SIG-M5 treated with dmso at 0.1 percent for 504 hours (cell line): ENCODE results near the gene STT3A.
"Not testable (repeated sequence)": the region's sequence is repeated elsewhere in the genome, so short reads cannot be mapped to it uniquely, and the experiment has no call there.

Experiments used
- DNase-seq: peaks from one replicate; lab custom pipeline; 2025; ENCODE audit not compliant: unreplicated experiment; lab: John Stamatoyannopoulos, UW

STT3A gene

DNA sequence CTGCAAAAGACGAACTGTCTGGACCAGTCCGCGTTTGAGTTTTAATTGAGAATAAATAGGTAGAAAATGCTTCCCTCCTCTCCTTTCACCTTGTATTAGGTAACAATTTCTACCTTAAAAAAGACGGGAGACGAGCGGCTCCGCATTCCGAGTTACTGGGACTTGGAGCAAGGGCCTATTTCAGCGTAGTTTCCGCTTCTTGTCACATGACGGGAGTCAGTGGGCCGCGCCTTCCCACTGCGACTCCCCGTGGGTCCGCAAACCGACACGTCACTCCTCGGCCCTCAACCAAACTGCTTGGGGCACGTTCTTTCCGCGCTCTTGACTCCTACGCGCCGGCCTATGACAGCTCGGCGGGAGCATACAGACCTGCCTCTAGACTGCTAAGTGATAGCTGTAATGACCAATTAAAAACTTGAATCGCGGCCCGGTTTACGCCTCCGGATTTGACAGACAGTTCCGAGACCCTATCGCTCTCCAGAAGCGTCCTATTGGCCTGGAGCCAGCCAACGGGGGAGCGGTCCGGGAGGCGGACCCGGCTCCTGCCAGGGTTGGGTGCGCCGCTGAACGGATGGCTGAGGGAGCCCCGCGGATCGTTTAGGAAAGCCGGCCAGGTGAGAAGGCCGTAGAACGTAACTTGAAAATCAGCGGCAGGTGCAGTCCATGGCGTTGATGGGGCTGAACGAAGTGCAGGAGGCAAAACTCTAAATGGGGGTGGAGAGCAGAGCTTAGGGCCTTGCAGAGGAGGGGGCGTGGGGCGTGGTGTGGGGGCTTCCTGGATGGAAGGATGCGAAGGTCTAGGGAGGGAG is at the start of gene STT3A:
Gene STT3A, plus strand, starts transcription at position 548 of the 809 bp plus-strand sequence. CDS start 3,064 bp downstream, outside the sequence.
- DNase-seq: peak; percentile 99

- DNase-seq: no peak
Observed at GRCh38 chr11:125550780-125551179, 41.9 kb upstream of the STT3A start.

DNA sequence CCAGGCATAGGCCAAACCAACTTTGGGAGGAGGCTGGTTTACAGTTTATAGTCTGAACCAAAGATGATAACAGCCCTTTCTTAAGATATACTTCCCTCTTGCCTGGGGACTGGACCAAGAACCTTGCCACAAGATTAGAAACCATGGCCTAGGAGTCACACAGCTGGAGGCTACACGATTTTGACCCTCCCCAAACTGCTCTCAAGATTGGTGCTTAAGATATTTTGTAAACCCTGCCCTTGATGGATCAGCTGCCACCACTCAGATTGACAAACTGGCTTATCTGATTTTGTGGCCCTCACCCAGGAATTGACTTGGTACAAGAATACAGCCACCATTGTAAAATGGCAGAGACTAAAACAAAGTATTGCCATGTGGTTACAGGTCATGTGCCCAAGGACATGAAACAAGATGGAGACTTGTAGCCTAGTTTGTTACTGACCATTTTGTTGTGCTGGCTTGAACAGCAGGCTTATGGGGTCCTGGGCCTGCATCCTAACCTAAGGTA is 40.8 kb upstream of the STT3A start:
- DNase-seq: no peak

DNA sequence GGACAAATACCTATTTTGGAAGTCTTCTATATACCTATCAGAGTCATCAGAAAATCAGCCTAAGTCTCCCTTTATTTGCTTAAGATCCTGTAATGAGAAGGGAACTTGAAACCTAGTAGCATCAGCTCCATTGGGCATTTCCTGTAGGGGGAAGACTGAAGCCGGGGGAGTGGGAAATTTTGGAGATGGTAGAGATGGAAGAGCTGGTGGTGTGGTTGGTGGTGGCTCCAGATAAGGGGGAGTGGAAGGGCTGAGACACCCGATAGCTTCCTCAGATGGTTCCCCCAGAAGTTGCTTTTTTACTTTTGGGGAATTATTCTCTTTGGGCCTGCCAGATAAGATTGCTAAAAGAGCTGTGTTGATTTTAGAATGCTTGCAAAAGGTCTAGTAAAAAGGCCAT is 39.7 kb upstream of the STT3A start:
- DNase-seq: no peak

- no peak for DNase-seq
Observed at GRCh38 chr11:125553357-125553756, 39.3 kb upstream of the STT3A start.

- DNase-seq: no peak
Observed at GRCh38 chr11:125554038-125554437, 38.6 kb upstream of the STT3A start.

DNA sequence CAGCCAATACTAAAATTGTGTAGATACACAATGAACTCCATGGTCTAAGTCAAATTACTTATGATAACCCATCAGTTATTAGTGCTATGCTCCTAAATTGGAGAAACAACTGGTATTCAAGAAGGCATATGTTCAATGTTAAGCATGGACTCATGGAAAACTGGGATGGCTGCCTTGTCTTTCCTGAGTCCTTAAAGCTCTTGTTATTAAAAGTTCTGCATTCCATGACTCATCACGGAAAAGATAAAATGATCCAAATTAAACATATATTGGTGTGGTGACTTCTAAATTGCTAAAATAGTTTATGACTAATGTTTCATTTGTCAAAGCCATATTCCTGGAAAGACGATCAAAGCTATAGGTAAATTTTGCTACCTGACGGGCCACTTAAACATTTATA is 32.8 kb upstream of the STT3A start:
- no peak for DNase-seq

DNA sequence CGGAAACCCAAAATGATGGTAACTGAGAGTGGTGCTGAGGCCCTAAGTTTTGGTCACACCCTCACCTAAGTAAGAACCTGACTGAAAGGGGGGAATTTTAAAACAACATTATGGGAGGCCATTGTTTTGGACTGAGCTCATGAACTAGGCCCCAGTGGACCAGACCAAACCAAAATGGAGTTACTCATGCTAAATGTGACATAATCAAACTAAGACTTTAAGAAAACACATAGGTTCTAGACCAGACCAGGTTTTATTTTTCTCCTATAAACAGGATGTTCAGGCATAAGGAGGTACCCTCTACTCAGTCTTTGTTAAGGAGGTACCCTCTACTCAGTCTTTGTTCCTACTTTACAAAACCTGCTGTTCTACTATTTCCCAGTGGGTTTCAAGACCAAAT is 30.7 kb upstream of the STT3A start:
- no peak for DNase-seq

GRCh38 chr11:125562430-125562829 is 30.2 kb upstream of the STT3A start:
- DNase-seq: no peak

DNA sequence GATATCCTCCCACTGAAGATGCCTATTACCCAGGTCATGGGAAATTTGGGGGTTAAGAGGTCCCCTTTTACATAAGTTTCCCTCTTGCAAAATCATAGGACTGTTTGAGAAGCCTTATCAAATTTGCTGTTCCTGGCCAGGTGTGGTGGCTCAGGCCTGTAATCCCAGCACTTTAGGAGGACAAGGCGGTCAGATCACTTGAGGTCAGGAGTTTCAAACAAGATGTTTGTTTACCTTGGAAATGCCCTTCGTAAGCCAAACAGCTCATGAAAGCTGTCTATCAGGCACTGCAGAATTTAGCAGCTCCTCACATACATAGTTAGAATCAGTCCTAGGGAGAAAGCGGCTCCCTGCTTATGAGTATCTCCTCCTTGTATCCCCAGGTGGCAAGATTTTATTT is 28.3 kb upstream of the STT3A start:
- no peak for DNase-seq

GRCh38 chr11:125566235-125566634 is 26.4 kb upstream of the STT3A start:
- DNase-seq: no peak

GRCh38 chr11:125568970-125569914 is 23.4 kb upstream of the STT3A start, which contains the start of gene EI24:
TSS of gene EI24 (plus strand) at chr11:125569477. CDS start at chr11:125572528, 3,051 bp downstream.
- DNase-seq: peak; percentile 83

DNA sequence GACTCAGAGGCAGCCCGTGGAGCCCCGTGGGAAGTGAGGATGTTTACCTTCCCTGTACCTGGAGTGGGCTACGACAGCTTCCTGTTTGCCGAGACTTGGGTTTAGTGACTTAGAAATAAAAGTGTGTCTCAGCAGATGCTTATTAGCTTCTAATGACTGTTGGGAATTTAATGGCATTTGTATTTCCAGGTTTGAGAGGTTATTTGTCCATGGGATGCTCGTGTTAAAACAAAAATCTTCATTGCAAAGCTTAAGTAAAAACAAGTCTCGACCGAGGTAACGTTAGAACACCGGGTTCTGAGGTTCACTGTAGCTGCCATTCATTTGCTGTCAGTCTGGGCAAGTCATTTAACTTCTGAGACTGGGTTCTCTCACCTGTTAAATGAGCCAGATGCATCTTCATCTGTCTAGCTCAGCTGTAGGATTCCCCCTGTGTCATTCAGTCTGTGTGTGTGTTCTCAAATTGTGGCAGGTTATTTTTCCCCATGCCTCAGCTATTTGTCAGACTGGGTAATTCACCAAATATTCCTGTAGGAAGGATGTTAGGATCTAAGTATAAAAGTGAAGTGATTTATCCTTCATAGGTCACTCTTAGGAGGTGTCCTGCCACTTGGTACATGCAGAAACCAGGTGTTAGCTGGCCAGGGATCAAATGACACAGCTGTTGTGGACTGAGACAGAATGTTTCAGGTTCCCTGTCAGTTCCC is 22.6 kb upstream of the STT3A start:
- DNase-seq: no peak

GRCh38 chr11:125570952-125571351 is 21.7 kb upstream of the STT3A start:
- DNase-seq: no peak

DNA sequence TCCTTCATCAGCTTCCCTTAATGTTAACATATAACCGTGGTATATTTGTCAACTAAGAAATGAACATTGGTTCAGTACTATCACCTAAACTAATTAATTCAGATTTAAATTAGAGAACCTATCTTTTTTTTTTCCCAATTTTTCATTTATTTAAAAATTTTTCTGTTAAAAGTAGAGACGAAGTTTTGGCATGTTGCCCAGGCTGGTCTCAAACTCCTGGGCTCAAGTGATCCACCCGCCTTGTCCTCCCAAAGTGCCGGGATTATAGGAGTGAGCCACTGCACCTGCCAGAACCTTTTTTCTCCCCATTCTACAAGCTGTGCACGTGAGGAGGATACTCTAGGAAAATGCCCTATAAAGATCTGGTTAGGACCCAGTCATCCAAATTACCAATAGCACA is 19.7 kb upstream of the STT3A start:
- no peak for DNase-seq

GRCh38 chr11:125577181-125577580 is 15.5 kb upstream of the STT3A start:
- not testable (repeated sequence) for DNase-seq

- no peak for DNase-seq
Observed at GRCh38 chr11:125578783-125579182, 13.9 kb upstream of the STT3A start.

GRCh38 chr11:125579811-125580210 is 12.8 kb upstream of the STT3A start:
- DNase-seq: no peak

DNA sequence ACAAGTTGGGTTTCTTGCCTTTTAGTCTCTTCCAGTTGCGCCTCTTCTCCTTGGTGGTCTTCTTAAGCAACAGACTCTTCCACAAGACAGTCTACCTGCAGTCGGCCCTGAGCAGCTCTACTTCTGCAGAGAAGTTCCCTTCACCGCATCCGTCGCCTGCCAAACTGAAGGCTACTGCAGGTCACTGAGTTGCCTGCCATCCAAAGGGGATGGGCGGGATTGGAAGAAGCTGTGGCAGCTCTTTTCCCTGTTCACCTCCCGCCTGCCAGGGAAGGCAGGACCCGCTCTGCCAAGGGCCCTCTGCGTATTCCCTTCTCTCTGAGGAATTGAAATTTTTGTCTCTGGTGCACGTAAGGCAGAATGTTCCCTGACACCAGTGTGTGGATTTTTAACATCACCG is 9.2 kb upstream of the STT3A start:
- no peak for DNase-seq

- no peak for DNase-seq
Observed at GRCh38 chr11:125585487-125585886, 7.2 kb upstream of the STT3A start.

- DNase-seq: no peak
Observed at GRCh38 chr11:125586623-125587022, 6.0 kb upstream of the STT3A start.
